Measurements from ENCODE around the gene ZNF423. TPM values are rescaled to one million over a fixed set of nuclear protein-coding genes. Genes with fewer than 3 reads are reported as not detected.

The ZNF423 gene
- total RNA-seq, 1 donor from 2014 or later: not detected

GRCh38 chr16:49657736-49658465, 198.0 kb downstream of the ZNF423 start:
- no peaks in the 10 kb centered on the region for H3K4me1 Mint-ChIP-seq
- no peak for DNase-seq
- TF ChIP-seq CTCF (IDR thresholded peaks at IDR 0.05): no peak
- ChIA-PET CTCF (no interaction called here), POLR2A (no interaction called here)
- H3K27ac Mint-ChIP-seq: no peak overlapping the region
- H3K36me3 Mint-ChIP-seq (ENCODE audit: low read depth): no peaks in the 10 kb centered on the region
- H3K9me3 Mint-ChIP-seq: no peaks in the 10 kb centered on the region
- no peak overlapping the region for H3K4me3 Mint-ChIP-seq
- no peak for ATAC-seq (ENCODE audit: low read depth)
- intact Hi-C loops (cut with micrococcal nuclease): no loop called here
- peaks cover 3% of the 10 kb centered on the region for H3K27me3 Mint-ChIP-seq

- ChIA-PET CTCF (no interaction called here), POLR2A (no interaction called here)
- no peaks in the 10 kb centered on the region for H3K4me1 Mint-ChIP-seq
- H3K36me3 Mint-ChIP-seq (ENCODE audit: low read depth): no peaks in the 10 kb centered on the region
- ATAC-seq (ENCODE audit: low read depth): no peak
- no peak for TF ChIP-seq CTCF (IDR thresholded peaks at IDR 0.05)
- H3K4me3 Mint-ChIP-seq: no peak overlapping the region
- intact Hi-C loops (cut with micrococcal nuclease): no loop called here
- no peak overlapping the region for H3K27ac Mint-ChIP-seq
- H3K27me3 Mint-ChIP-seq: peaks cover 3% of the 10 kb centered on the region
- H3K9me3 Mint-ChIP-seq: no peaks in the 10 kb centered on the region
- DNase-seq: no peak
These were observed 201.5 kb downstream of the ZNF423 start for GRCh38 chr16:49654425-49654824.

GRCh38 chr16:49653577-49653976, 202.3 kb downstream of the ZNF423 start:
- H3K27ac Mint-ChIP-seq: no peak overlapping the region
- no peaks in the 10 kb centered on the region for H3K4me1 Mint-ChIP-seq
- ATAC-seq (ENCODE audit: low read depth) (no peak), DNase-seq (no peak)
- ChIA-PET CTCF (no interaction called here), POLR2A (no interaction called here)
- H3K27me3 Mint-ChIP-seq: peaks cover 3% of the 10 kb centered on the region
- H3K36me3 Mint-ChIP-seq (ENCODE audit: low read depth): no peaks in the 10 kb centered on the region
- H3K9me3 Mint-ChIP-seq: peaks cover 4% of the 10 kb centered on the region
- no peak overlapping the region for H3K4me3 Mint-ChIP-seq
- TF ChIP-seq CTCF (IDR thresholded peaks at IDR 0.05): no peak
- intact Hi-C loops (cut with micrococcal nuclease): no loop called here

GRCh38 chr16:49653173-49653570, 202.7 kb downstream of the ZNF423 start:
- CTCF ChIA-PET: no interaction called here
- Mint-ChIP-seq H3K36me3 (ENCODE audit: low read depth) (no peaks in the 10 kb centered on the region), H3K27me3 (peaks cover 3% of the 10 kb centered on the region), H3K27ac (no peak overlapping the region), H3K4me1 (no peaks in the 10 kb centered on the region), H3K9me3 (peaks cover 5% of the 10 kb centered on the region), H3K4me3 (no peak overlapping the region)
- intact Hi-C loops (cut with micrococcal nuclease): no loop called here
- no peak for TF ChIP-seq CTCF (IDR thresholded peaks at IDR 0.05)
- POLR2A ChIA-PET: no interaction called here
- ATAC-seq (ENCODE audit: low read depth) (no peak), DNase-seq (no peak)

- intact Hi-C loops (cut with micrococcal nuclease): no loop called here
- CTCF ChIA-PET: no interaction called here
- Mint-ChIP-seq H3K36me3 (ENCODE audit: low read depth) (no peaks in the 10 kb centered on the region), H3K4me3 (no peak overlapping the region), H3K27me3 (peaks cover 3% of the 10 kb centered on the region), H3K27ac (no peak overlapping the region), H3K4me1 (no peaks in the 10 kb centered on the region), H3K9me3 (peaks cover 11% of the 10 kb centered on the region)
- ATAC-seq (ENCODE audit: low read depth) (no peak), DNase-seq (no peak)
- no peak for TF ChIP-seq CTCF (IDR thresholded peaks at IDR 0.05)
- POLR2A ChIA-PET: no interaction called here
These were observed 203.3 kb downstream of the ZNF423 start for GRCh38 chr16:49652456-49653172.

Measured in activated B cell treated with CpG ODN at 0.5 μM for 24 hours (primary cell).